H9 (cell line): ENCODE measurements around the gene PHF20. TPM values are rescaled to one million over a fixed set of nuclear protein-coding genes. Genes with fewer than 3 reads are reported as not detected.

ENCODE experiments used
- DNase-seq: peaks from one replicate; pipeline ENCODE4 v3.0.0-alpha.2; 2017
- H2AFZ ChIP-seq: one replicate; pipeline ENCODE4 v1.6.1; 2013; ENCODE audit warnings: mild to moderate bottlenecking, low read length, control low read depth, moderate library complexity
- H2AK5ac ChIP-seq: 2 replicates; pipeline ENCODE4 v1.6.1; 2013; ENCODE audit warnings: low read length, control low read depth, mixed read lengths; ENCODE audit not compliant: insufficient read length
- H2BK120ac ChIP-seq: one replicate; pipeline ENCODE4 v1.6.1; 2013; ENCODE audit warnings: low read depth, mild to moderate bottlenecking, low read length, control low read depth, inconsistent platforms; ENCODE audit not compliant: poor library complexity, severe bottlenecking
- H2BK12ac ChIP-seq: 2 replicates; pipeline ENCODE4 v1.6.1; 2013; ENCODE audit warnings: low read length, control low read depth, mixed read lengths, low read depth; ENCODE audit not compliant: insufficient read length
- H2BK15ac ChIP-seq: 2 replicates; pipeline ENCODE4 v1.6.1; 2013; ENCODE audit warnings: low read depth, low read length, control low read depth
- H2BK20ac ChIP-seq: one replicate; pipeline ENCODE4 v1.6.1; 2013; ENCODE audit warnings: low read depth, mild to moderate bottlenecking, low read length, control low read depth, inconsistent platforms; ENCODE audit not compliant: poor library complexity, severe bottlenecking
- H2BK5ac ChIP-seq: 2 replicates; pipeline ENCODE4 v1.6.1; 2013; ENCODE audit warnings: low read length, control low read depth, mixed read lengths; ENCODE audit not compliant: insufficient read length
- H3K14ac ChIP-seq: 2 replicates; pipeline ENCODE4 v1.6.1; 2013; ENCODE audit warnings: low read length, control low read depth; ENCODE audit not compliant: insufficient read depth
- H3K18ac ChIP-seq: 2 replicates; pipeline ENCODE4 v1.6.1; 2013; ENCODE audit warnings: low read depth, mild to moderate bottlenecking, mixed read lengths, low read length, control low read depth; ENCODE audit not compliant: insufficient read length
- H3K23ac ChIP-seq: 2 replicates; pipeline ENCODE4 v1.6.1; 2013; ENCODE audit warnings: low read length, control low read depth, mixed read lengths, low read depth; ENCODE audit not compliant: insufficient read length
- H3K23me2 ChIP-seq: 2 replicates; pipeline ENCODE4 v1.6.1; 2013; ENCODE audit warnings: low read depth, mild to moderate bottlenecking, mixed read lengths, low read length, control low read depth; ENCODE audit not compliant: insufficient read length, poor library complexity, severe bottlenecking
- H3K27ac ChIP-seq: 2 replicates; pipeline ENCODE4 v1.5.1; 2013; ENCODE audit warnings: low read length, control low read depth, mixed read lengths, low read depth; ENCODE audit not compliant: insufficient read length
- H3K27me3 ChIP-seq: 2 replicates; pipeline ENCODE4 v1.6.1; 2013; ENCODE audit warnings: low read length, control low read depth, inconsistent platforms; ENCODE audit not compliant: insufficient read depth
- H3K4ac ChIP-seq: 2 replicates; pipeline ENCODE4 v1.6.1; 2013; ENCODE audit warnings: low read depth, mild to moderate bottlenecking, control low read depth, inconsistent platforms, low read length, moderate library complexity
- H3K4me1 ChIP-seq: 2 replicates; pipeline ENCODE4 v1.6.1; 2013; ENCODE audit warnings: low read length, control low read depth, inconsistent platforms; ENCODE audit not compliant: insufficient read depth
- H3K4me2 ChIP-seq: 2 replicates; pipeline ENCODE4 v1.6.1; 2013; ENCODE audit warnings: low read length, control low read depth, mixed read lengths; ENCODE audit not compliant: insufficient read length, insufficient read depth
- H3K56ac ChIP-seq: 2 replicates; pipeline ENCODE4 v1.6.1; 2013; ENCODE audit warnings: low read depth, mild to moderate bottlenecking, mixed read lengths, low read length, control low read depth; ENCODE audit not compliant: insufficient read length
- H3K79me1 ChIP-seq: 2 replicates; pipeline ENCODE4 v1.6.1; 2013; ENCODE audit warnings: low read depth, mild to moderate bottlenecking, moderate library complexity, low read length, control low read depth, inconsistent platforms; ENCODE audit not compliant: insufficient read depth, poor library complexity, severe bottlenecking
- H3K79me2 ChIP-seq: 2 replicates; pipeline ENCODE4 v1.6.1; 2013; ENCODE audit warnings: low read length, control low read depth, inconsistent platforms; ENCODE audit not compliant: insufficient read depth
- H3K9ac ChIP-seq: 2 replicates; pipeline ENCODE4 v1.6.1; 2013; ENCODE audit warnings: low read length, control low read depth, mixed read lengths; ENCODE audit not compliant: insufficient read length; ENCODE audit errors: extremely low read depth
- H3K9me3 ChIP-seq: one replicate; pipeline ENCODE4 v1.6.1; 2013; ENCODE audit warnings: low read depth, low read length, inconsistent platforms; ENCODE audit not compliant: control insufficient read depth
- H3T11ph ChIP-seq: one replicate; pipeline ENCODE4 v1.6.1; 2013; ENCODE audit warnings: mild to moderate bottlenecking, low read length, control low read depth, inconsistent platforms
- H4K20me1 ChIP-seq: one replicate; pipeline ENCODE4 v1.6.1; 2013; ENCODE audit not compliant: control insufficient read depth, insufficient read length, insufficient read depth
- H4K5ac ChIP-seq: 2 replicates; pipeline ENCODE4 v1.6.1; 2013; ENCODE audit warnings: low read depth, mild to moderate bottlenecking, mixed read lengths, low read length, control low read depth; ENCODE audit not compliant: insufficient read length
- H4K8ac ChIP-seq: replicated peaks from 2 replicates; pipeline ENCODE4 v1.6.1; 2013; ENCODE audit warnings: low read length, control low read depth, mixed read lengths, low read depth; ENCODE audit not compliant: insufficient read length
- H4K91ac ChIP-seq: 2 replicates; pipeline ENCODE4 v1.6.1; 2013; ENCODE audit warnings: low read depth, mild to moderate bottlenecking, moderate library complexity, mixed read lengths, low read length, control low read depth; ENCODE audit not compliant: insufficient read length
- H3K27ac Mint-ChIP-seq, 3 experiments: 2 replicates in 2 of 3; 3 replicates in 1 of 3; pipeline ENCODE4 v1.8.0; 2020 to 2021; ENCODE audit warnings: mixed read lengths in 3 of 3, mild to moderate bottlenecking in 1 of 3, moderate library complexity in 1 of 3
- H3K27me3 Mint-ChIP-seq: 2 replicates; pipeline ENCODE4 v1.8.0; 2021; ENCODE audit warnings: low read depth, mild to moderate bottlenecking, moderate library complexity, mixed read lengths
- H3K36me3 Mint-ChIP-seq, 3 experiments: 2 replicates in 2 of 3; 3 replicates in 1 of 3; pipeline ENCODE4 v1.8.0; 2020 to 2021; ENCODE audit warnings: low read depth in 3 of 3, mixed read lengths in 3 of 3; ENCODE audit not compliant: insufficient read depth in 1 of 3
- H3K4me1 Mint-ChIP-seq, 2 experiments: 2 replicates each; pipeline ENCODE4 v1.8.0; 2020; ENCODE audit warnings: mixed read lengths in 2 of 2
- H3K4me3 Mint-ChIP-seq, 2 experiments: 2 replicates in 1 of 2; 3 replicates in 1 of 2; pipeline ENCODE4 v1.8.0; 2020 to 2021; ENCODE audit warnings: mild to moderate bottlenecking in 2 of 2, mixed read lengths in 2 of 2, moderate library complexity in 1 of 2
- H3K9me3 Mint-ChIP-seq, 2 experiments: 2 replicates in 1 of 2; 3 replicates in 1 of 2; pipeline ENCODE4 v1.8.0; 2020; ENCODE audit warnings: mild to moderate bottlenecking in 2 of 2, mixed read lengths in 2 of 2, moderate library complexity in 1 of 2
- CTCF ChIP-seq: fragments of 200-600 bp; sonication (generic); conservative IDR thresholded peaks from 3 replicates; pipeline ENCODE4 v1.8.0; 2021; ENCODE audit warnings: antibody characterized with exemption, mild to moderate bottlenecking
- WGBS: extraction: QIAGEN DNeasy Blood & Tissue Kit; methylation state at CpG from one replicate; pipeline ENCODE4 v1.1.7; 2013; ENCODE audit warnings: missing lambda C conversion rate, low lambda C conversion rate, mixed read lengths; ENCODE audit not compliant: insufficient read length; ENCODE audit errors: extremely low coverage; 5-methylcytosine and 5-hydroxymethylcytosine counted together
- total RNA-seq: library from RNA; stranded (reverse); gene quantifications from 2 replicates; pipeline ENCODE4 v1.2.1, GENCODE V29; 2021

Gene PHF20
- total RNA-seq, 1 experiment from 2014 or later, result 50.3 TPM

- Mint-ChIP-seq H3K4me1 (peaks cover 7% of the 10 kb centered on the region in 2 experiments), H3K36me3 (peaks cover 3 to 16% (median 14%) of the 10 kb centered on the region in 3 experiments; a peak in 6 of 7 replicates), H3K27ac (no peak overlapping the region), H3K4me3 (no peak overlapping the region), H3K27me3 (no peaks in the 10 kb centered on the region), H3K9me3 (no peaks in the 10 kb centered on the region)
- H3K27ac ChIP-seq, result no peak overlapping the region
- H3K23ac ChIP-seq, result no peak overlapping the region
- no peak overlapping the region for H3T11ph ChIP-seq
- H4K20me1 ChIP-seq, result no peaks in the 10 kb centered on the region
- H2BK12ac ChIP-seq, result no peak overlapping the region
- H3K14ac ChIP-seq, result no peak overlapping the region
- no peak overlapping the region for H3K4ac ChIP-seq
- H3K56ac ChIP-seq, result no peak overlapping the region
- no CpG with 5 or more reads among the region's 2 CpGs for WGBS
- no peak overlapping the region for H2BK120ac ChIP-seq
- no peaks in the 10 kb centered on the region for H3K79me2 ChIP-seq
- no peak overlapping the region for H2BK20ac ChIP-seq
- no peak overlapping the region for H3K4me2 ChIP-seq
- no peaks in the 10 kb centered on the region for H3K4me1 ChIP-seq
- no peak overlapping the region for H3K9ac ChIP-seq
- DNase-seq, result no peak
- H3K27me3 ChIP-seq, result no peaks in the 10 kb centered on the region
- no peak overlapping the region for H2BK15ac ChIP-seq
- no peak overlapping the region for H4K5ac ChIP-seq
- no peak overlapping the region for H2AK5ac ChIP-seq
- TF ChIP-seq CTCF, result no peak
- H3K18ac ChIP-seq, result no peak overlapping the region
- H3K79me1 ChIP-seq, result no peaks in the 10 kb centered on the region
- no peak overlapping the region for H4K8ac ChIP-seq
- H2AFZ ChIP-seq, result no peak overlapping the region
- no peak overlapping the region for H2BK5ac ChIP-seq
- H3K23me2 ChIP-seq, result no peaks in the 10 kb centered on the region
- H3K9me3 ChIP-seq, result no peaks in the 10 kb centered on the region
- no peak overlapping the region for H4K91ac ChIP-seq
These were observed 105.8 kb downstream of the PHF20 start for GRCh38 chr20:35877611-35878010.
